Nephron (organoid): ENCODE data around the gene RBM24.

Experiments used
- H3K27ac Mint-ChIP-seq, 3 experiments: 2 replicates each; pipeline ENCODE4 v1.8.0; 2020; ENCODE audit warnings: mixed read lengths in 3 of 3, mild to moderate bottlenecking in 2 of 3, moderate library complexity in 1 of 3
- H3K27me3 Mint-ChIP-seq: 2 replicates; pipeline ENCODE4 v1.8.0; 2021; ENCODE audit warnings: low read depth, mild to moderate bottlenecking, moderate library complexity, mixed read lengths
- H3K36me3 Mint-ChIP-seq: 2 replicates; pipeline ENCODE4 v1.8.0; 2020; ENCODE audit warnings: low read depth, mixed read lengths
- H3K4me1 Mint-ChIP-seq: 2 replicates; pipeline ENCODE4 v1.8.0; 2020; ENCODE audit warnings: mixed read lengths
- H3K4me3 Mint-ChIP-seq, 3 experiments: 2 replicates each; pipeline ENCODE4 v1.8.0; 2020; ENCODE audit warnings: mild to moderate bottlenecking in 3 of 3, mixed read lengths in 3 of 3, moderate library complexity in 2 of 3
- H3K9me3 Mint-ChIP-seq: 2 replicates; pipeline ENCODE4 v1.8.0; 2020; ENCODE audit warnings: mixed read lengths
- CTCF ChIP-seq, 3 experiments: fragments of 200-600 bp; sonication (generic); IDR thresholded peaks; one replicate each; pipeline ENCODE4 v1.5.0; 2021; ENCODE audit warnings: antibody characterized with exemption in 3 of 3; ENCODE audit not compliant: unreplicated experiment in 3 of 3

The RBM24 gene

DNA sequence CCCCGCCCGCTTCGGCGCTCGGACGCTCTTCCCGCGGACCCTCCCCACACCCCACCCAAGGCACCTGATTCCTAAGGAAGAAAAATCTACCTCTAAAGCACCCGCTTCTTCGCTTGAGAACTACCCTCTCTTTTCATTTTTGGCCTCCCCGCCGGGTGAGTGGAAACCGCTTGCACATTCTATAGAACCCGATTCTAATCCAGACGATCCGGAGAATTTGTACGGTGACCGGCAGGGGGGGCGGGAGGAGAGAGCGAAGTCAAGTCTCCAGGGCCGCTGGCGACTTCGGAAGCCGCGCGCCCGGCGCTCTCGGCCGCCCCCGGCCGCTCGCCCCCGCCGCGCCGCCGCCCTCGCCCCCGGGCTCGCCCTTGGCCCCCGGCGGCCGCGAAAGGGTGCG lies at the start of gene RBM24:
Gene RBM24, plus strand, starts transcription at position 262 of the 397 bp plus-strand sequence. CDS start 221 bp downstream, outside the sequence.
- Mint-ChIP-seq H3K4me1 (peaks cover 47% of the 10 kb centered on the region), H3K27me3 (peaks cover 69% of the 10 kb centered on the region), H3K4me3 (peak within 1 kb of the TSS; percentile 90 to 97 (median 94)), H3K36me3 (no peaks in the 10 kb centered on the region), H3K9me3 (no peaks in the 10 kb centered on the region), H3K27ac (peak within 1 kb of the TSS; percentile 49 to 71 (median 66))
- TF ChIP-seq CTCF (IDR thresholded peaks at IDR 0.05; ENCODE audit: unreplicated experiment in 3 of 3): peak in 1 of 3 experiments; percentile 21

DNA sequence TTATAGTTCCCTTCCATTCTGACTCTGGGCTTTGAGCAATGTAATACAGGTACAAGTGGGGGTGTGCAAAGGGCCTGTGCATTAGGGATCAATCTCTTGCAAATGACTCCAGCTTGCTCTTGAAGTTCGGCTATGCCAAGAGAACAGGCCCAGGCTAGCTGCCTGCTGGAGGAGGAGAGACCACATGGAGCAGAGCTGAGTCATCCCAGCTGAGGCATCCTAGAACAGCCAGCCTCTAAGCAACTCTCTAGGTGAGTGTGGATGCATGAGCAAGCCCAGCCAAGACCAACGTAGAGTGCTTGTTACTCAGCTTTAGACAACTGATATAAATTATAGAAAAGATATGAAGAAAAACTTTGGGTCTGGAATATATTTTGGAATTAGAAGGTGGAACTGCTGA lies 47.6 kb upstream of the RBM24 start:
- TF ChIP-seq CTCF (IDR thresholded peaks at IDR 0.05; ENCODE audit: unreplicated experiment in 3 of 3): no peak
- Mint-ChIP-seq H3K4me1 (no peaks in the 10 kb centered on the region), H3K27ac (no peak overlapping the region), H3K9me3 (peaks cover 6% of the 10 kb centered on the region), H3K4me3 (no peak overlapping the region), H3K36me3 (no peaks in the 10 kb centered on the region), H3K27me3 (no peaks in the 10 kb centered on the region)

GRCh38 chr6:17237246-17237645 lies 43.9 kb upstream of the RBM24 start:
- no peaks in the 10 kb centered on the region for H3K36me3 Mint-ChIP-seq
- no peak overlapping the region for H3K27ac Mint-ChIP-seq
- H3K4me1 Mint-ChIP-seq: no peaks in the 10 kb centered on the region
- no peaks in the 10 kb centered on the region for H3K27me3 Mint-ChIP-seq
- no peak for TF ChIP-seq CTCF (IDR thresholded peaks at IDR 0.05; ENCODE audit: unreplicated experiment in 3 of 3)
- peaks cover 4% of the 10 kb centered on the region for H3K9me3 Mint-ChIP-seq
- H3K4me3 Mint-ChIP-seq: no peak overlapping the region

DNA sequence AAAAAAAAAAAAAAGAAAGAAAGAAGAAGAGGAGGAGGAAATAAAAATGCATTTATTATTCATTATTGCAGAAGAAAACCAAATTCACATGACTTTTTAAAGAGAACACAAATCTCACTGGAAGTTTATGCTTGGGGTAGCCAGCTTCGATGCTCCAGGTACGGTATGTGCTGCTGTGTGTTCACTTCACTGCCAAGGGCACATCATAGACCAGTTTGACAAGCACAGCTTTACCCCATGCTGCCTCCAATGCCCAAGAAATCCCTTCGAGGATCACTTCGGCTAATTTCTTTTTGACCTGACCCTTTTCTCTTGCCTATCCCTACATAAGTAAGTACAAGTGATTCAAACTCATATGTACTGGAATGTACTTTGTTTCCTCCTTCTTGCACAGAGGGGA lies 41.9 kb upstream of the RBM24 start:
- Mint-ChIP-seq H3K4me1 (no peaks in the 10 kb centered on the region), H3K4me3 (no peak overlapping the region), H3K27ac (no peak overlapping the region), H3K9me3 (peaks cover 5% of the 10 kb centered on the region), H3K27me3 (no peaks in the 10 kb centered on the region), H3K36me3 (no peaks in the 10 kb centered on the region)
- no peak for TF ChIP-seq CTCF (IDR thresholded peaks at IDR 0.05; ENCODE audit: unreplicated experiment in 3 of 3)

DNA sequence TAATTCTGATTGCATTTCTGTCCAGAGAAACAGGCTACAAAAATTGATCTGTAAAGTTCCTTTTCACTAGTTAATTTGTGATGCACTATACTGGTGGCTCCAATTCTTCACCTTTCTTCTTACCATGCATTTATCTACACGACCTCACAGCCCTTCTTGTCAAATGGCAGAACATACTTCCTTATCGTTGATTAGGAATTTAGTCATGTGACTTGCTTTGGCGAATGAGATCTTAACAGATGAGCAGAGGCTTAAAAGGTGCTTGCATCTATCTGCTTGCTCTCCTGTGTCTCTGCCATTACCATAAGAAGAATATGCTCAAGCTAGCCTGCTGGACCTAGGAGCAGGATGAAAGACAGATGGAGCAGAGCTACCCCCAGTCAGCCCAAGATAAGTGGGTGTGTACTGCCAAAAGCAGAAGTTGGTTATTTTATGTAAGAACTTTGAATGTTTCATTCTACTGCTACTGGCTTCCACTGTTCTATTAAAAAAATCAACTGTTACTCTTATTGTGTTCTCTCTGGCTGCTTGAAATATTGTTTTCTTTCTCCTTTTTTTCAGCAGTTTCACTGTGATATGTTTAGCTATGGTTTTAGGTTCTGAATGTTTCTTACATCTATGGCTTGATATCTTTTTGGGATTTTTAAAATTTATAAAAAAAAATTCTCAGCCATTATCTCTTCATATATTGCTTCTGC lies 40.2 kb upstream of the RBM24 start:
- no peaks in the 10 kb centered on the region for H3K27me3 Mint-ChIP-seq
- H3K27ac Mint-ChIP-seq: no peak overlapping the region
- no peaks in the 10 kb centered on the region for H3K36me3 Mint-ChIP-seq
- peaks cover 11% of the 10 kb centered on the region for H3K9me3 Mint-ChIP-seq
- H3K4me1 Mint-ChIP-seq: no peaks in the 10 kb centered on the region
- H3K4me3 Mint-ChIP-seq: no peak overlapping the region
- TF ChIP-seq CTCF (IDR thresholded peaks at IDR 0.05; ENCODE audit: unreplicated experiment in 3 of 3): no peak

- H3K27ac Mint-ChIP-seq: no peak overlapping the region
- peaks cover 13% of the 10 kb centered on the region for H3K9me3 Mint-ChIP-seq
- no peaks in the 10 kb centered on the region for H3K36me3 Mint-ChIP-seq
- TF ChIP-seq CTCF (IDR thresholded peaks at IDR 0.05; ENCODE audit: unreplicated experiment in 3 of 3): no peak
- H3K4me1 Mint-ChIP-seq: no peaks in the 10 kb centered on the region
- H3K4me3 Mint-ChIP-seq: no peak overlapping the region
- H3K27me3 Mint-ChIP-seq: no peaks in the 10 kb centered on the region
Observed at GRCh38 chr6:17242087-17242486, 39.1 kb upstream of the RBM24 start.
